Endothelial cell of umbilical vein (primary cell): ENCODE data around the gene TRANK1. TPM values are rescaled to one million over a fixed set of nuclear protein-coding genes. Genes with fewer than 3 reads are reported as not detected.

Experiments
- BruUV-seq: library from RNA; stranded (reverse); fragments of 400-500 nt; replicated peaks from 2 replicates; lab custom pipeline; 2021; lab: Mats Ljungman, UMichigan
- CTCF ChIA-PET: fragments of 300-600, 350-600 bp; sonication (Branson Sonifier 250); formaldehyde crosslinking; loops from one replicate; lab custom pipeline; 2021; ENCODE audit warnings: antibody characterized with exemption, inconsistent platforms; lab: Charles Lee
- POLR2A ChIA-PET: fragments of 300-600, 350-600 bp; sonication (Branson Sonifier 250); formaldehyde crosslinking; loops from one replicate; lab custom pipeline; 2021; ENCODE audit warnings: antibody characterized with exemption, inconsistent platforms; lab: Charles Lee
- DNase-seq: peaks from one replicate; pipeline ENCODE4 v3.0.0-alpha.2; 2011; ENCODE audit warnings: low read depth, low spot score
- FAIRE-seq: peaks from 2 replicates; lab custom pipeline; 2011; peaks lifted over from hg19 to GRCh38; lab: Jason Lieb, UNC
- H2AFZ ChIP-seq: 2 replicates; pipeline ENCODE4 v1.6.0; 2012; ENCODE audit warnings: low read depth, low read length, control low read depth, inconsistent platforms
- H3K27ac ChIP-seq: 2 replicates; pipeline ENCODE4 v1.5.1; 2011; ENCODE audit warnings: low read depth, mild to moderate bottlenecking, control low read depth, low read length, moderate library complexity; ENCODE audit not compliant: insufficient read depth
- H3K27me3 ChIP-seq, 2 experiments: 2 replicates each; pipeline versions ENCODE4 v1.6.0 to v1.6.1; 2011; ENCODE audit warnings: low read length in 2 of 2, mixed read lengths in 1 of 2; ENCODE audit not compliant: control insufficient read depth in 2 of 2, insufficient read depth in 2 of 2
- H3K36me3 ChIP-seq, 2 experiments: 2 replicates in 1 of 2; 3 replicates in 1 of 2; pipeline ENCODE4 v1.5.1; 2011; ENCODE audit warnings: low read length in 2 of 2, mild to moderate bottlenecking in 1 of 2, moderate library complexity in 1 of 2; ENCODE audit not compliant: control insufficient read depth in 2 of 2, insufficient read depth in 2 of 2; ENCODE audit errors: extremely low read depth in 1 of 2
- H3K4me1 ChIP-seq: 3 replicates; pipeline ENCODE4 v1.5.1; 2011; ENCODE audit warnings: mild to moderate bottlenecking, low read length; ENCODE audit not compliant: control insufficient read depth, insufficient read depth; ENCODE audit errors: extremely low read depth
- H3K4me2 ChIP-seq: 2 replicates; pipeline ENCODE4 v1.6.1; 2011; ENCODE audit warnings: low read length, control low read depth, mixed read lengths; ENCODE audit not compliant: insufficient read depth
- H3K4me3 ChIP-seq, 3 experiments: fragments of 200-600 bp in 1 of 3; sonication (generic), shearing (Covaris generic) in 1 of 3; replicated peaks in 1 of 3; 2 replicates each; pipeline ENCODE4 v1.5.1; 2011 to 2016; ENCODE audit warnings: control low read depth in 3 of 3, low read length in 3 of 3, mild to moderate bottlenecking in 2 of 3, inconsistent platforms in 1 of 3, low read depth in 1 of 3, moderate library complexity in 1 of 3; ENCODE audit not compliant: insufficient read depth in 1 of 3
- H3K79me2 ChIP-seq: 2 replicates; pipeline ENCODE4 v1.6.0; 2012; ENCODE audit warnings: low read length, inconsistent platforms; ENCODE audit not compliant: control insufficient read depth, insufficient read depth
- H3K9ac ChIP-seq: replicated peaks from 2 replicates; pipeline ENCODE3; 2011; ENCODE audit warnings: low read length, control low read depth; ENCODE audit not compliant: insufficient read depth; ENCODE audit errors: extremely low read depth
- H3K9me1 ChIP-seq: replicated peaks from 3 replicates; pipeline ENCODE4 v1.6.0; 2011; ENCODE audit warnings: mild to moderate bottlenecking, low read length; ENCODE audit not compliant: control insufficient read depth, insufficient read depth; ENCODE audit errors: extremely low read depth
- H3K9me3 ChIP-seq: replicated peaks from 2 replicates; pipeline ENCODE4 v1.5.1; 2012; ENCODE audit warnings: low read length, inconsistent platforms; ENCODE audit not compliant: control insufficient read depth, insufficient read depth
- H4K20me1 ChIP-seq: replicated peaks from 2 replicates; pipeline ENCODE3; 2011; ENCODE audit warnings: mild to moderate bottlenecking, low read length; ENCODE audit not compliant: control insufficient read depth, insufficient read depth; ENCODE audit errors: extremely low read depth
- CTCF ChIP-seq, 2 donors: IDR thresholded peaks; 1 replicate in 1 of 2; 2 replicates in 1 of 2; pipeline ENCODE4 v1.5.1; 2011; ENCODE audit warnings: low read length in 2 of 2, mild to moderate bottlenecking in 2 of 2, moderate library complexity in 2 of 2, control low read depth in 1 of 2, inconsistent platforms in 1 of 2, low read depth in 1 of 2; ENCODE audit not compliant: insufficient read depth in 1 of 2; ENCODE audit errors: extremely low read depth in 1 of 2
- FOS ChIP-seq: IDR thresholded peaks from 2 replicates; pipeline ENCODE4 v1.6.1; 2011; ENCODE audit warnings: mild to moderate bottlenecking, low read length, moderate library complexity, borderline replicate concordance; ENCODE audit not compliant: insufficient read depth
- GATA2 ChIP-seq: IDR thresholded peaks from 2 replicates; pipeline ENCODE4 v1.7.0; 2011; ENCODE audit warnings: low read depth, mild to moderate bottlenecking, moderate library complexity, mixed read lengths, low read length; ENCODE audit not compliant: insufficient read length, insufficient read depth
- JUN ChIP-seq: IDR thresholded peaks from 2 replicates; pipeline ENCODE4 v1.6.1; 2011; ENCODE audit warnings: borderline replicate concordance, low read depth; ENCODE audit not compliant: insufficient read length, insufficient read depth
- MAX ChIP-seq: IDR thresholded peaks from 2 replicates; pipeline ENCODE4 v1.6.1; 2011; ENCODE audit not compliant: insufficient read depth, insufficient read length
- dilution Hi-C: fragments of 300-500 bp; cut with MboI; formaldehyde crosslinking; loops from one replicate; pipeline ENCODE4 v1.15.0; 2019; ENCODE audit warnings: low sequenced_read_pairs; ENCODE audit not compliant: extremely low pct_ligation_motif_present
- intact Hi-C: fragments of 100-400 bp; cut with micrococcal nuclease; formaldehyde crosslinking; loops from one replicate; pipeline ENCODE4 v1.10.0; 2022
- polyA plus RNA-seq, 4 experiments: library from polyadenylated mRNA; depleted of rRNA in 3 of 4; stranded (reverse) in 3 of 4; unstranded in 1 of 4; fragments of >200 nt; gene quantifications; 2 replicates each; pipeline versions ENCODE4 v1.2.1 to v1.2.3, GENCODE V29; 2011 to 2012; ENCODE audit warnings: missing spikeins in 1 of 4
- total RNA-seq: library from RNA; stranded (reverse); gene quantifications from 2 replicates; pipeline ENCODE4 v1.2.3, GENCODE V29; 2021

Gene TRANK1
- total and polyA plus RNA-seq, 2 donors (not counting 3 experiments of a cell fraction or from before 2014, with no cell fraction given): 4.6 to 14.4 TPM

GRCh38 chr3:36804295-36805055 lies 140.4 kb downstream of the TRANK1 start:
- no TSS peak for BruUV-seq
- CTCF ChIA-PET: no interaction called here

More at GRCh38 chr3:36804295-36805055, 140.4 kb downstream of the TRANK1 start:
- TF ChIP-seq JUN (no peak), GATA2 (no peak), CTCF (IDR thresholded peaks at IDR 0.05; ENCODE audit: extremely low read depth in 1 of 2, insufficient read depth in 1 of 2, low read depth in 1 of 2, low read length in 2 of 2) (no peak), FOS (no peak), MAX (no peak)
- DNase-seq: no peak
- H3K36me3 ChIP-seq: no peaks in the 10 kb centered on the region
- H4K20me1 ChIP-seq: no peaks in the 10 kb centered on the region
- no peaks in the 10 kb centered on the region for H3K4me1 ChIP-seq
- no peak for FAIRE-seq
- H3K79me2 ChIP-seq: no peaks in the 10 kb centered on the region
- dilution Hi-C loops: no loop called here
- no peak overlapping the region for H3K27ac ChIP-seq
- no peaks in the 10 kb centered on the region for H3K9me1 ChIP-seq
- no peak overlapping the region for H3K9ac ChIP-seq
- POLR2A ChIA-PET: no interaction called here
- no peak overlapping the region for H2AFZ ChIP-seq
- H3K27me3 ChIP-seq: no peaks in the 10 kb centered on the region
- intact Hi-C loops: no loop called here
- no peak overlapping the region for H3K4me3 ChIP-seq
- H3K9me3 ChIP-seq: no peaks in the 10 kb centered on the region
- no peak overlapping the region for H3K4me2 ChIP-seq
